Measurements from ENCODE around the gene UQCC2. TPM values are rescaled to one million over a fixed set of nuclear protein-coding genes. Genes with fewer than 3 reads are reported as not detected.

UQCC2 gene
- total RNA-seq, 1 donor from 2014 or later, result 10.5 TPM

GRCh38 chr6:33654831-33655554, 56.5 kb downstream of the UQCC2 start:
- DNase-seq (ENCODE audit: low read depth), result no peak

- no peak for DNase-seq (ENCODE audit: low read depth)
Observed at GRCh38 chr6:33652002-33652401, 59.5 kb downstream of the UQCC2 start.

- no peak for DNase-seq (ENCODE audit: low read depth)
Observed at GRCh38 chr6:33651403-33651802, 60.1 kb downstream of the UQCC2 start.

Other genes with a start within 250 kb of the UQCC2 start
- 33.0 and 59.2 TPM in 2 replicates for gene BAK1, start 131.4 kb downstream of the UQCC2 start, total RNA-seq
- gene ITPR3, start 90.4 kb downstream of the UQCC2 start, total RNA-seq, result 76.9 and 173 TPM in 2 replicates
- 2.9 and 3.0 TPM in 2 replicates for gene IP6K3, start 35.2 kb upstream of the UQCC2 start, total RNA-seq
- gene LEMD2, start 77.4 kb upstream of the UQCC2 start, total RNA-seq, result 50.2 and 52.4 TPM in 2 replicates
- not detected in 2 replicates for gene MLN, start 92.3 kb upstream of the UQCC2 start, total RNA-seq

Measured in renal cortical epithelial cell (primary cell).